HepG2 (cell line): ENCODE results near the gene STX10. TPM values are rescaled to one million over a fixed set of nuclear protein-coding genes. Genes with fewer than 3 reads are reported as not detected.

Experiments
- BRD4 ChIP-seq: sonication (generic); formaldehyde crosslinking; IDR thresholded peaks from 2 replicates; pipeline ENCODE4 v1.4.0; 2020; ENCODE audit warnings: missing genetic modification reagents
- HHEX ChIP-seq: IDR thresholded peaks from 2 replicates; pipeline ENCODE4 v1.6.1; 2016; ENCODE audit warnings: control low read depth
- HNRNPLL ChIP-seq: fragments of 200-400 bp; formaldehyde crosslinking; IDR thresholded peaks from 2 replicates; pipeline ENCODE4 v1.6.1; 2017; ENCODE audit warnings: mild to moderate bottlenecking, low read depth, low read length; ENCODE audit not compliant: poor library complexity, severe bottlenecking
- IRX3 ChIP-seq: sonication (generic); formaldehyde crosslinking; IDR thresholded peaks from 2 replicates; pipeline ENCODE4 v1.8.1; 2023; ENCODE audit warnings: mild to moderate bottlenecking, low read depth, missing genetic modification reagents, borderline replicate concordance
- KDM6A ChIP-seq: IDR thresholded peaks from 2 replicates; pipeline ENCODE4 v1.6.1; 2016; ENCODE audit warnings: low read depth
- MAFK ChIP-seq, 2 experiments: IDR thresholded peaks in 1 of 2; conservative IDR thresholded peaks in 1 of 2; 2 replicates each; pipeline ENCODE4 v1.6.1; 2011; ENCODE audit warnings: improper control_type of control experiment in 2 of 2, low read length in 2 of 2
- MBNL3 ChIP-seq: fragments of 250-450 bp; sonication (Bioruptor Pico); conservative IDR thresholded peaks from 2 replicates; pipeline ENCODE4 v1.8.0; 2022; ENCODE audit warnings: mild to moderate bottlenecking, inconsistent platforms
- NFE2L1 ChIP-seq: sonication (generic); formaldehyde crosslinking; IDR thresholded peaks from 2 replicates; pipeline ENCODE4 v1.4.0; 2020; ENCODE audit warnings: missing genetic modification reagents, mild to moderate bottlenecking, borderline replicate concordance
- THYN1 ChIP-seq: sonication (generic); formaldehyde crosslinking; IDR thresholded peaks from 2 replicates; pipeline ENCODE4 v1.8.1; 2023; ENCODE audit warnings: low read depth, mild to moderate bottlenecking, moderate library complexity, missing genetic modification reagents, borderline replicate concordance
- TOE1 ChIP-seq: sonication (generic); formaldehyde crosslinking; IDR thresholded peaks from 2 replicates; pipeline ENCODE4 v1.4.0; 2020; ENCODE audit warnings: mild to moderate bottlenecking, missing genetic modification reagents
- ZBTB7B ChIP-seq: sonication (generic); formaldehyde crosslinking; IDR thresholded peaks from 2 replicates; pipeline ENCODE4 v1.4.0; 2020; ENCODE audit warnings: missing genetic modification reagents
- ZNF460 ChIP-seq: sonication (generic); formaldehyde crosslinking; IDR thresholded peaks from 2 replicates; pipeline ENCODE4 v1.5.1; 2020; ENCODE audit warnings: missing genetic modification reagents, mild to moderate bottlenecking, borderline replicate concordance
- ZNF629 ChIP-seq: sonication (generic); formaldehyde crosslinking; conservative IDR thresholded peaks from 2 replicates; pipeline ENCODE4 v1.5.0; 2020; ENCODE audit warnings: missing genetic modification reagents
- ZNF839 ChIP-seq: sonication (generic); formaldehyde crosslinking; IDR thresholded peaks from 2 replicates; pipeline ENCODE4 v1.4.0; 2020; ENCODE audit warnings: missing genetic modification reagents, mild to moderate bottlenecking, borderline replicate concordance
- polyA plus RNA-seq, 8 experiments: library from polyadenylated mRNA; depleted of rRNA in 3 of 8; stranded (reverse) in 7 of 8; unstranded in 1 of 8; fragments of >200 nt; fragmentation: Illumina TruSeq in 4 of 8; extraction: Trizol in 4 of 8; gene quantifications; 2 replicates each; pipeline versions ENCODE4 v1.2.1 to v1.2.3, GENCODE V29; 2011 to 2016; ENCODE audit warnings: low read depth in 4 of 8, missing spikeins in 1 of 8, mixed read lengths in 1 of 8; ENCODE audit not compliant: insufficient read depth in 1 of 8
- total RNA-seq, 5 experiments: library from RNA; depleted of rRNA; stranded (reverse); fragments of >200 nt; fragmentation: Illumina TruSeq; extraction: Trizol; gene quantifications; 2 replicates each; pipeline ENCODE4 v1.2.3, GENCODE V29; 2016; ENCODE audit warnings: low read depth in 1 of 5
- TF ChIP-seq, protein P1 (sequence below): sonication (generic); formaldehyde crosslinking; IDR thresholded peaks from 2 replicates; pipeline ENCODE4 v1.5.0; 2020; ENCODE audit warnings: missing genetic modification reagents, mild to moderate bottlenecking, borderline replicate concordance
- TF ChIP-seq, protein P2 (sequence below): sonication (generic); formaldehyde crosslinking; IDR thresholded peaks from 2 replicates; pipeline ENCODE4 v1.5.0; 2020; ENCODE audit warnings: mild to moderate bottlenecking, missing genetic modification reagents, borderline replicate concordance
- TF ChIP-seq, protein P3 (sequence below): sonication (generic); formaldehyde crosslinking; IDR thresholded peaks from 2 replicates; pipeline ENCODE4 v1.5.1; 2020; ENCODE audit warnings: mild to moderate bottlenecking, missing genetic modification reagents, moderate library complexity
- TF ChIP-seq, protein P4 (sequence below): sonication (generic); formaldehyde crosslinking; IDR thresholded peaks from 2 replicates; pipeline ENCODE4 v1.4.0; 2020; ENCODE audit warnings: missing genetic modification reagents

Gene STX10
- total and polyA plus RNA-seq, 2 of the 13 experiments (the other 11 are each of a cell fraction or from before 2014, with no cell fraction given), result 47.9 to 66.4 TPM

DNA sequence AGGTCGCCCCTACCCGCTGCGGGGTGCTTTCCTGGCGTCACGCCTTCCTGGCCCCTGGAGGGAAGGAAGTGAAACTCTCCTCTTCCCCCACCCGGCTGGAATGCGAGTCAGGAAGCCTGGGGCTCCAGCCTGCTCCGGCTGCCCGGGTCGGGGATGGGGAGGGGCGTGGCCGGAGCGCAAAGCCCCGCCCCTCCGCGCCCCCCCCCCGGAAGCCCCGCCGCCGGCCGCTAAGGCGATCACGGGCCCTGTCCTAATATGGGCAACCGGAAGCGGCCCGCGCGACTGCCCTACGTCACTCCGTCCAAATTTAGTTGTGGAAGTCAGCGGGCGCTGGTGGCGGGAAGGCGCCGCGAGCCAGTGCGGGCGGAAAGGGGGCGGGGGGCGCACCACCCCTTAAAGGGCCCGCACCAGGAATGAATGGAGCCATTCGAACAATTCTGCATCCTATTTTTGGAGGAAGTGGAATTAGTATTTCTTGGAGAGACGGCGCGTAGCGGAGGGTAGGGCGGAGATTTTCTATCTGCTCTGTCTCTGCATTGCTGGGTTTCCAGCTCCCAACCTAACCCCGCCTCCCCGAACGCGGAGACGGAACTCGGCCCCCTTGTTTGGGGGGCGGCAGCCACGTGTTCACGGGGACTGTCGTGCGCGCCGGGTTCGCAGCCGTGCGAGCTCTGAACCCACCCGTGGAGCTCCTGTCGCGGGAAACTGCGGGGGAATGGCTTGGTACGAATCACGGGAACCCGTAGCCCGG is 1.6 kb upstream of the STX10 start (continued):
- TF ChIP-seq ZNF460 (CRISPR knock-in tag) (no peak), ZNF629 (no peak), TOE1 (CRISPR knock-in tag) (no peak), ZBTB7B (peak; percentile 28; the same call in 1 of the 2 replicates), MBNL3 (CRISPR knock-in tag) (no peak), THYN1 (CRISPR knock-in tag) (no peak), ZNF839 (CRISPR knock-in tag) (no peak), NFE2L1 (CRISPR knock-in tag) (no peak), HHEX (CRISPR knock-in tag) (no peak), KDM6A (0 out of 2 replicates have a peak, but pooled peaks have one; percentile 11), HNRNPLL (peak; percentile 92), IRX3 (no peak), MAFK (conservative IDR thresholded peaks at IDR 0.05 in 1 of 2, IDR thresholded peaks at IDR 0.05 in 1 of 2; ENCODE audit: low read length in 2 of 2) (no peak), BRD4 (no peak)
- TF ChIP-seq, protein P1, sequence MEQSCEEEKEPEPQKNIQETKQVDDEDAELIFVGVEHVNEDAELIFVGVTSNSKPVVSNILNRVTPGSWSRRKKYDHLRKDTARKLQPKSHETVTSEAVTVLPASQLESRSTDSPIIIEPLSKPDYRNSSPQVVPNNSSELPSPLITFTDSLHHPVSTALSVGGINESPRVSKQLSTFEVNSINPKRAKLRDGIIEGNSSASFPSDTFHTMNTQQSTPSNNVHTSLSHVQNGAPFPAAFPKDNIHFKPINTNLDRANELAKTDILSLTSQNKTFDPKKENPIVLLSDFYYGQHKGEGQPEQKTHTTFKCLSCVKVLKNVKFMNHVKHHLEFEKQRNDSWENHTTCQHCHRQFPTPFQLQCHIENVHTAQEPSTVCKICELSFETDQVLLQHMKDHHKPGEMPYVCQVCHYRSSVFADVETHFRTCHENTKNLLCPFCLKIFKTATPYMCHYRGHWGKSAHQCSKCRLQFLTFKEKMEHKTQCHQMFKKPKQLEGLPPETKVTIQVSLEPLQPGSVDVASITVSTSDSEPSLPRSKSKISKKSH (CRISPR knock-in tag), result peak; percentile 35; the same call in 1 of the 2 replicates
- TF ChIP-seq, protein P2, sequence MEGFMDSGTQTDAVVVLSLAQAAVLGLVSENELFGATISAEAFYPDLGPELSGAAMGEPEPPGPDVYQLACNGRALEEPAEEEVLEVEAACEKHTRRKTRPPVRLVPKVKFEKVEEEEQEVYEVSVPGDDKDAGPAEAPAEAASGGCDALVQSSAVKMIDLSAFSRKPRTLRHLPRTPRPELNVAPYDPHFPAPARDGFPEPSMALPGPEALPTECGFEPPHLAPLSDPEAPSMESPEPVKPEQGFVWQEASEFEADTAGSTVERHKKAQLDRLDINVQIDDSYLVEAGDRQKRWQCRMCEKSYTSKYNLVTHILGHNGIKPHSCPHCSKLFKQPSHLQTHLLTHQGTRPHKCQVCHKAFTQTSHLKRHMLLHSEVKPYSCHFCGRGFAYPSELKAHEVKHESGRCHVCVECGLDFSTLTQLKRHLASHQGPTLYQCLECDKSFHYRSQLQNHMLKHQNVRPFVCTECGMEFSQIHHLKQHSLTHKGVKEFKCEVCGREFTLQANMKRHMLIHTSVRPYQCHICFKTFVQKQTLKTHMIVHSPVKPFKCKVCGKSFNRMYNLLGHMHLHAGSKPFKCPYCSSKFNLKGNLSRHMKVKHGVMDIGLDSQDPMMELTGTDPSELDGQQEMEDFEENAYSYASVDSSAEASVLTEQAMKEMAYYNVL (CRISPR knock-in tag), result no peak; the same call in 1 of the 2 replicates
- TF ChIP-seq, protein P3, sequence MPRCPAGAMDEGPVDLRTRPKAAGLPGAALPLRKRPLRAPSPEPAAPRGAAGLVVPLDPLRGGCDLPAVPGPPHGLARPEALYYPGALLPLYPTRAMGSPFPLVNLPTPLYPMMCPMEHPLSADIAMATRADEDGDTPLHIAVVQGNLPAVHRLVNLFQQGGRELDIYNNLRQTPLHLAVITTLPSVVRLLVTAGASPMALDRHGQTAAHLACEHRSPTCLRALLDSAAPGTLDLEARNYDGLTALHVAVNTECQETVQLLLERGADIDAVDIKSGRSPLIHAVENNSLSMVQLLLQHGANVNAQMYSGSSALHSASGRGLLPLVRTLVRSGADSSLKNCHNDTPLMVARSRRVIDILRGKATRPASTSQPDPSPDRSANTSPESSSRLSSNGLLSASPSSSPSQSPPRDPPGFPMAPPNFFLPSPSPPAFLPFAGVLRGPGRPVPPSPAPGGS (CRISPR knock-in tag), result no peak; the same call in 1 of the 2 replicates
- TF ChIP-seq, protein P4, sequence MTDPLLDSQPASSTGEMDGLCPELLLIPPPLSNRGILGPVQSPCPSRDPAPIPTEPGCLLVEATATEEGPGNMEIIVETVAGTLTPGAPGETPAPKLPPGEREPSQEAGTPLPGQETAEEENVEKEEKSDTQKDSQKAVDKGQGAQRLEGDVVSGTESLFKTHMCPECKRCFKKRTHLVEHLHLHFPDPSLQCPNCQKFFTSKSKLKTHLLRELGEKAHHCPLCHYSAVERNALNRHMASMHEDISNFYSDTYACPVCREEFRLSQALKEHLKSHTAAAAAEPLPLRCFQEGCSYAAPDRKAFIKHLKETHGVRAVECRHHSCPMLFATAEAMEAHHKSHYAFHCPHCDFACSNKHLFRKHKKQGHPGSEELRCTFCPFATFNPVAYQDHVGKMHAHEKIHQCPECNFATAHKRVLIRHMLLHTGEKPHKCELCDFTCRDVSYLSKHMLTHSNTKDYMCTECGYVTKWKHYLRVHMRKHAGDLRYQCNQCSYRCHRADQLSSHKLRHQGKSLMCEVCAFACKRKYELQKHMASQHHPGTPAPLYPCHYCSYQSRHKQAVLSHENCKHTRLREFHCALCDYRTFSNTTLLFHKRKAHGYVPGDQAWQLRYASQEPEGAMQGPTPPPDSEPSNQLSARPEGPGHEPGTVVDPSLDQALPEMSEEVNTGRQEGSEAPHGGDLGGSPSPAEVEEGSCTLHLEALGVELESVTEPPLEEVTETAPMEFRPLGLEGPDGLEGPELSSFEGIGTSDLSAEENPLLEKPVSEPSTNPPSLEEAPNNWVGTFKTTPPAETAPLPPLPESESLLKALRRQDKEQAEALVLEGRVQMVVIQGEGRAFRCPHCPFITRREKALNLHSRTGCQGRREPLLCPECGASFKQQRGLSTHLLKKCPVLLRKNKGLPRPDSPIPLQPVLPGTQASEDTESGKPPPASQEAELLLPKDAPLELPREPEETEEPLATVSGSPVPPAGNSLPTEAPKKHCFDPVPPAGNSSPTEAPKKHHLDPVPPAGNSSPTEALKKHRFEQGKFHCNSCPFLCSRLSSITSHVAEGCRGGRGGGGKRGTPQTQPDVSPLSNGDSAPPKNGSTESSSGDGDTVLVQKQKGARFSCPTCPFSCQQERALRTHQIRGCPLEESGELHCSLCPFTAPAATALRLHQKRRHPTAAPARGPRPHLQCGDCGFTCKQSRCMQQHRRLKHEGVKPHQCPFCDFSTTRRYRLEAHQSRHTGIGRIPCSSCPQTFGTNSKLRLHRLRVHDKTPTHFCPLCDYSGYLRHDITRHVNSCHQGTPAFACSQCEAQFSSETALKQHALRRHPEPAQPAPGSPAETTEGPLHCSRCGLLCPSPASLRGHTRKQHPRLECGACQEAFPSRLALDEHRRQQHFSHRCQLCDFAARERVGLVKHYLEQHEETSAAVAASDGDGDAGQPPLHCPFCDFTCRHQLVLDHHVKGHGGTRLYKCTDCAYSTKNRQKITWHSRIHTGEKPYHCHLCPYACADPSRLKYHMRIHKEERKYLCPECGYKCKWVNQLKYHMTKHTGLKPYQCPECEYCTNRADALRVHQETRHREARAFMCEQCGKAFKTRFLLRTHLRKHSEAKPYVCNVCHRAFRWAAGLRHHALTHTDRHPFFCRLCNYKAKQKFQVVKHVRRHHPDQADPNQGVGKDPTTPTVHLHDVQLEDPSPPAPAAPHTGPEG (CRISPR knock-in tag), result no peak
